Gastrocnemius medialis (tissue), 4 donors: ENCODE results near the gene ZCCHC18. TPM values are rescaled to one million over a fixed set of nuclear protein-coding genes. Genes with fewer than 3 reads are reported as not detected.
A peak's percentile ranks its signal among the peaks of the same experiment; 100 is the strongest.

ENCODE experiments used
- ATAC-seq, 2 donors: fragments of 150-250 bp; one replicate each; pipeline ENCODE4 v1.9.1; 2016
- DNase-seq, 2 donors: peaks; one replicate each; pipeline ENCODE4 v3.0.0-alpha.2; 2019
- H3K27ac ChIP-seq, 4 donors: fragments of 200-600 bp; sonication (generic); 1 replicate in 1 of 4; 2 replicates in 3 of 4; pipeline ENCODE4 v1.5.1; 2016 to 2018; ENCODE audit warnings: mild to moderate bottlenecking in 2 of 4, moderate library complexity in 1 of 4
- H3K27me3 ChIP-seq, 3 donors: fragments of 200-600 bp; sonication (generic) in 2 of 3; 1 replicate in 1 of 3; 2 replicates in 2 of 3; pipeline versions ENCODE4 v1.5.1 to v1.6.0; 2016 to 2019; ENCODE audit warnings: mild to moderate bottlenecking in 1 of 3, moderate library complexity in 1 of 3
- H3K36me3 ChIP-seq, 2 donors: fragments of 200-600 bp; sonication (generic) in 1 of 2; one replicate each; pipeline ENCODE4 v1.5.1; 2017 to 2018
- H3K4me1 ChIP-seq, 2 donors: fragments of 200-600 bp; sonication (generic) in 1 of 2; one replicate each; pipeline ENCODE4 v1.5.1; 2016 to 2017; ENCODE audit warnings: mild to moderate bottlenecking in 2 of 2
- H3K4me3 ChIP-seq, 4 donors: fragments of 200-600 bp; sonication (generic) in 3 of 4; 1 replicate in 1 of 4; 2 replicates in 3 of 4; pipeline ENCODE4 v1.5.1; 2016 to 2019; ENCODE audit warnings: mild to moderate bottlenecking in 2 of 4
- H3K9me3 ChIP-seq, 3 donors: fragments of 200-600 bp; sonication (generic) in 2 of 3; 1 replicate in 1 of 3; 2 replicates in 2 of 3; pipeline ENCODE4 v1.5.1; 2016 to 2019
- POLR2A ChIP-seq, 2 donors: fragments of 450-650 bp; IDR thresholded peaks; one replicate each; pipeline ENCODE4 v1.6.1; 2017; ENCODE audit warnings: antibody characterized with exemption in 2 of 2, mild to moderate bottlenecking in 2 of 2, moderate library complexity in 2 of 2
- in situ Hi-C, 4 donors: fragments of 200-750 bp; cut with MboI; loops; one replicate each; pipeline versions ENCODE4 v1.15.0 to v1.8.0; 2017; ENCODE audit warnings: low sequenced_read_pairs in 4 of 4
- intact Hi-C: fragments of 100-400 bp; cut with DNase I; formaldehyde crosslinking; loops from one replicate; pipeline ENCODE4 v1.15.1; 2023; ENCODE audit warnings: low total_unique reads
- total RNA-seq, 4 donors: library from RNA; depleted of rRNA; stranded (reverse); fragments of >200 nt; gene quantifications; one replicate each; pipeline versions ENCODE4 v1.1.0 to v1.2.3, GENCODE V29; 2016
- TF ChIP-seq, protein P1 (sequence below), 5 experiments: fragments of 450-650 bp in 3 of 5; fragments of 200-600 bp in 2 of 5; sonication (generic) in 2 of 5; IDR thresholded peaks in 4 of 5; conservative IDR thresholded peaks in 1 of 5; 1 replicate in 4 of 5; 2 replicates in 1 of 5; pipeline ENCODE4 v1.5.1; 2016 to 2019; ENCODE audit warnings: antibody characterized with exemption in 5 of 5, mild to moderate bottlenecking in 3 of 5, moderate library complexity in 3 of 5

ZCCHC18 gene
- total RNA-seq, 4 donors from 2014 or later: not detected

DNA sequence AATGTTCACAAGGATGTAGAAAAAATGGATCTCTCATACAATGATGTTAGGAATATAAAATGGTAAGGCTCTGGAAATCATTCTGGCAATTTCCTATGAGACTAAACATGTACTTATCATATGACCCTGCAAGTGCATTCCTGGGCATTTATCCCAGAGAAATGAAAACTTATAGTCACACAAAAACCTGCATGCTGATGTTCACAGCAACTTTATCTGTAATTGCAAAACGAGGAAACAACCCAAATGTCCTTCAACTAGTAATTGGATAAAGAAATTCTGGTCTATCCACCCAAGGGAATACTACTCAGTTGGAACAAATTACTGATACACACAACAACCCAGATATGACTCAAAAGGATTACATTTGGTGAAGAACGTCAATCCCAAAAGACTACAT, 14.5 kb downstream of the ZCCHC18 start:
- TF ChIP-seq, protein P1, sequence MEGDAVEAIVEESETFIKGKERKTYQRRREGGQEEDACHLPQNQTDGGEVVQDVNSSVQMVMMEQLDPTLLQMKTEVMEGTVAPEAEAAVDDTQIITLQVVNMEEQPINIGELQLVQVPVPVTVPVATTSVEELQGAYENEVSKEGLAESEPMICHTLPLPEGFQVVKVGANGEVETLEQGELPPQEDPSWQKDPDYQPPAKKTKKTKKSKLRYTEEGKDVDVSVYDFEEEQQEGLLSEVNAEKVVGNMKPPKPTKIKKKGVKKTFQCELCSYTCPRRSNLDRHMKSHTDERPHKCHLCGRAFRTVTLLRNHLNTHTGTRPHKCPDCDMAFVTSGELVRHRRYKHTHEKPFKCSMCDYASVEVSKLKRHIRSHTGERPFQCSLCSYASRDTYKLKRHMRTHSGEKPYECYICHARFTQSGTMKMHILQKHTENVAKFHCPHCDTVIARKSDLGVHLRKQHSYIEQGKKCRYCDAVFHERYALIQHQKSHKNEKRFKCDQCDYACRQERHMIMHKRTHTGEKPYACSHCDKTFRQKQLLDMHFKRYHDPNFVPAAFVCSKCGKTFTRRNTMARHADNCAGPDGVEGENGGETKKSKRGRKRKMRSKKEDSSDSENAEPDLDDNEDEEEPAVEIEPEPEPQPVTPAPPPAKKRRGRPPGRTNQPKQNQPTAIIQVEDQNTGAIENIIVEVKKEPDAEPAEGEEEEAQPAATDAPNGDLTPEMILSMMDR (IDR thresholded peaks at IDR 0.05 in 4 of 5, conservative IDR thresholded peaks at IDR 0.05 in 1 of 5): no peak
- TF ChIP-seq POLR2A (IDR thresholded peaks at IDR 0.05): no peak
- H3K27ac ChIP-seq: no peak overlapping the region
- no peaks in the 10 kb centered on the region for H3K4me1 ChIP-seq
- H3K4me3 ChIP-seq: no peak overlapping the region
- no peaks in the 10 kb centered on the region for H3K36me3 ChIP-seq
- intact Hi-C loops (no loop called here), in situ Hi-C loops (loop anchor here in 3 of 4 donors (25.0 kb wide), 1 partner anchor 290 kb away; the partner anchor contains the start of gene RAB9B (in 3 of the 3))
- no peaks in the 10 kb centered on the region for H3K27me3 ChIP-seq
- ATAC-seq (no peak), DNase-seq (no peak)
- H3K9me3 ChIP-seq: no peaks in the 10 kb centered on the region

DNA sequence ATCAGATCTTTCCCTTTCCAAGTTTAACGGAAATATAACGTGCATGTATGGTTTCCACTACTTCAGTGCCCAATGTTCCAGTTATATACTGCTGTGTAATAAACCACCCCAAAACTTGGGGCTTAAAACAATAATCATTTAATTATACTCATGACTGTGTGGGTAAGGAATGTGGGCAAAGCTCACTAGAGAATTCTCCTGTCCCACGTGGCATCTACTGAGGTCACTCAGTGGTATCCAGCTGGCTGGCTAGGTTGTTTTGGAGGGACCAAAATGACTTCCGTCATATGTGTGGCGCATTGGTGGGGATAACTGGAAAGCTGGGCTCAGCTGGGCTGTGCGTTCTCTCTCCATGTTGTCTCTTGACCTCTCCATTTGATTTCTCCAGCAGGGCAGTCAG, 18.5 kb downstream of the ZCCHC18 start:
- Histone ChIP-seq H3K36me3 (no peaks in the 10 kb centered on the region), H3K4me3 (no peak overlapping the region), H3K9me3 (no peaks in the 10 kb centered on the region), H3K4me1 (peaks cover 0 to under 1% of the 10 kb centered on the region in 2 donors), H3K27me3 (no peaks in the 10 kb centered on the region), H3K27ac (no peak overlapping the region)
- no peak for ATAC-seq
- in situ Hi-C loops: loop anchor here in 3 of 4 donors (25.0 kb wide), 1 partner anchor 294 kb away; the partner anchor contains the start of gene RAB9B (in 3 of the 3)
- no peak for DNase-seq
- TF ChIP-seq, protein P1 (IDR thresholded peaks at IDR 0.05 in 4 of 5, conservative IDR thresholded peaks at IDR 0.05 in 1 of 5): no peak
- no peak for TF ChIP-seq POLR2A (IDR thresholded peaks at IDR 0.05)
- intact Hi-C loops: loop anchor here (10.0 kb wide), 1 partner anchor 286 kb away; no protein-coding TSS in a partner anchor

DNA sequence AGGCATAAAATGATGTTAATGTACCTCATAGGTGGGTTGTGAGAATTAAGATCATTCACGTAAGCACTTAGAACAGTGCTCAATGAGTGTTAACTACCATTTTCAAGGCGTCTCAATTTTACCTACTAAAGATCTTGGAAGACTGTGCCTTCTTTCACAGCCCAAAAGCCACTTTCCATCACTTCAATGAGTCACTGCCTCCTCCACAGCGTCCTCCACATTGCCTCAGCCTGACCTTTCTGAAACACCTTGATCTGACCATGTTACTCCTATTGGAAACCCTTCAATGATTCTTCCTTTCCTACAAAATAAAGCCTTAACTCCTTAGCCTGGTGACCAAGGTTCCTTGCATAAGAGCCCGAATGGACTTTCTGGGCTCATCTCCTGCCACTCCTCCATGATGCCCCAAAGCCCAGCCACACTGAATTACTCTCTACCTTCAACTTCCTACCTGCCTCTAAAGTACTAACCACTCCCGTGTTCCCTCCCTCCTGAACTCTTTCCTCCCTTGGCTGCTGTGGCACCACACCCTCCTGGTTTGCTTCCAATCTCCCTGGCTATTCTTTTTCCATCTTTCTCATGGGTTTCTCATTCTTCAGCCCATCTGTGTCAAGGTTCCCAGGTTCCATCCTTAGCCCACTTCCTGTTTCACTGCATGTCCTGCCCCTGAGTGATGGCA, 22.4 kb downstream of the ZCCHC18 start:
- in situ Hi-C loops: loop anchor here in 3 of 4 donors (25.0 kb wide), 1 partner anchor 297 kb away; the partner anchor contains the start of gene RAB9B (in 3 of the 3)
- intact Hi-C loops: loop anchor here (10.0 kb wide), 1 partner anchor 290 kb away; no protein-coding TSS in a partner anchor
- no peak for ATAC-seq

DNA sequence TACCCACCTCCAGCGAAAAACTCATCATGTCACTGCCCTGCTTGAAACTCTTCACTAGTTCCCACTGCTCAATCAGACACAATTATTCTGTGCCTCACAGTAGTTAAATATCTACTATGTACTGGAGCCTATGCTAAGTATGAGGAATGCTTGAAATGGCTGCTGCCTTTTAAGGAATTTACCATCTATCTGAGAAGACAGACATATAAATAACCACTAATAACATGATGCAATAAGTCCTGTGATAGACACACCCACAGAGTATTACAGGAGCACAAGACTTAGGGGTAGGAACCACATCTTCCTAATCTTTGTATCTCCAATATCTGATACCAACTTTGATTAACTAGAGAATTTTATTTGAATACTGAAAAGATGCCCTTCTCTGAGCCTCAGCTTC, 23.4 kb downstream of the ZCCHC18 start:
- Histone ChIP-seq H3K9me3 (no peaks in the 10 kb centered on the region), H3K4me1 (peaks cover 0 to 6% of the 10 kb centered on the region in 2 donors), H3K4me3 (peak overlapping the region in 1 of 4 donors; percentile 34), H3K27ac (no peak overlapping the region), H3K36me3 (no peaks in the 10 kb centered on the region), H3K27me3 (peaks cover 0 to 3% (median 0%) of the 10 kb centered on the region in 3 donors)
- no peak for DNase-seq
- ATAC-seq: no peak
- TF ChIP-seq POLR2A (IDR thresholded peaks at IDR 0.05): no peak
- TF ChIP-seq, protein P1 (IDR thresholded peaks at IDR 0.05 in 4 of 5, conservative IDR thresholded peaks at IDR 0.05 in 1 of 5): no peak
- in situ Hi-C loops (loop anchor here in 3 of 4 donors (25.0 kb wide), 1 partner anchor 298 kb away; the partner anchor contains the start of gene RAB9B (in 3 of the 3)), intact Hi-C loops (loop anchor here (1.0 to 10.0 kb wide), 3 partner anchors 23 to 291 kb away; partner anchors contain the start of gene ZCCHC18)

More for the DNA sequence above, 22.4 kb downstream of the ZCCHC18 start:
- no peaks in the 10 kb centered on the region for H3K9me3 ChIP-seq
- peaks cover 0 to 6% of the 10 kb centered on the region in 2 donors for H3K4me1 ChIP-seq
- peaks cover 0 to 3% (median 0%) of the 10 kb centered on the region in 3 donors for H3K27me3 ChIP-seq
- H3K27ac ChIP-seq: no peak overlapping the region
- TF ChIP-seq, protein P1 (IDR thresholded peaks at IDR 0.05 in 4 of 5, conservative IDR thresholded peaks at IDR 0.05 in 1 of 5): no peak
- no peak for TF ChIP-seq POLR2A (IDR thresholded peaks at IDR 0.05)
- no peak overlapping the region for H3K4me3 ChIP-seq
- DNase-seq: no peak
- no peaks in the 10 kb centered on the region for H3K36me3 ChIP-seq
